OCI-LY1 (cell line): Measurements from ENCODE around the gene USP48.

ENCODE experiments used
- CTCF ChIP-seq: fragments of 200-600 bp; sonication (generic), shearing (Covaris generic); IDR thresholded peaks from 2 replicates; pipeline ENCODE4 v1.5.1; 2017; ENCODE audit warnings: mild to moderate bottlenecking, antibody characterized with exemption, low read length, moderate library complexity, mixed read lengths
- EZH2 ChIP-seq: fragments of 200-600 bp; sonication (generic), shearing (Covaris generic); IDR thresholded peaks from 2 replicates; pipeline ENCODE4 v1.8.0; 2017; ENCODE audit warnings: borderline replicate concordance, mixed run types, mild to moderate bottlenecking, antibody characterized with exemption, low read length, moderate library complexity, mixed read lengths

GRCh38 chr1:21794656-21795055 lies 11.7 kb upstream of the USP48 start:
- TF ChIP-seq CTCF (no peak), EZH2 (no peak)
